Common myeloid progenitor, CD34-positive (primary cell): ENCODE data around the gene RNF31.

Source experiments
- CTCF ChIA-PET: fragments of 350-600 bp; sonication (Branson Sonifier 250); formaldehyde crosslinking; loops from one replicate; lab custom pipeline; 2021; ENCODE audit warnings: antibody characterized with exemption; lab: Charles Lee
- POLR2A ChIA-PET: fragments of 350-600 bp; sonication (Branson Sonifier 250); formaldehyde crosslinking; loops from one replicate; lab custom pipeline; 2021; ENCODE audit warnings: antibody characterized with exemption; lab: Charles Lee
- DNase-seq, 3 donors: peaks; one replicate each; pipeline versions ENCODE4 v3.0.0 to v3.0.0-alpha.2; 2013
- H3K27ac ChIP-seq, 2 experiments: 1 replicate in 1 of 2; 2 replicates in 1 of 2; pipeline ENCODE4 v1.7.0; 2013; ENCODE audit warnings: inconsistent platforms in 2 of 2, low read length in 2 of 2, mild to moderate bottlenecking in 2 of 2, low read depth in 1 of 2, moderate library complexity in 1 of 2; ENCODE audit not compliant: severe bottlenecking in 2 of 2, insufficient read depth in 1 of 2, poor library complexity in 1 of 2
- H3K27me3 ChIP-seq, 5 experiments: replicated peaks in 2 of 5; 1 replicate in 3 of 5; 2 replicates in 2 of 5; pipeline versions ENCODE4 v1.6.1 to v1.7.0; 2013; ENCODE audit warnings: low read length in 4 of 5, mild to moderate bottlenecking in 2 of 5, moderate library complexity in 2 of 5, inconsistent platforms in 1 of 5; ENCODE audit not compliant: insufficient read depth in 5 of 5, control insufficient read depth in 4 of 5
- H3K36me3 ChIP-seq, 4 experiments: 1 replicate in 2 of 4; 2 replicates in 2 of 4; pipeline versions ENCODE4 v1.6.1 to v1.7.0; 2013; ENCODE audit warnings: low read length in 3 of 4, control low read depth in 1 of 4, mild to moderate bottlenecking in 1 of 4; ENCODE audit not compliant: control insufficient read depth in 4 of 4, insufficient read depth in 4 of 4
- H3K4me1 ChIP-seq, 4 experiments: 1 replicate in 3 of 4; 2 replicates in 1 of 4; pipeline versions ENCODE4 v1.6.1 to v1.7.1; 2013; ENCODE audit warnings: low read length in 3 of 4, mild to moderate bottlenecking in 3 of 4, control low read depth in 1 of 4, inconsistent platforms in 1 of 4, moderate library complexity in 1 of 4; ENCODE audit not compliant: control insufficient read depth in 4 of 4, insufficient read depth in 4 of 4; ENCODE audit errors: control extremely low read depth in 1 of 4
- H3K4me3 ChIP-seq, 7 experiments: 1 replicate in 4 of 7; 2 replicates in 3 of 7; pipeline versions ENCODE4 v1.5.1 to v1.7.0; 2013; ENCODE audit warnings: mild to moderate bottlenecking in 7 of 7, low read length in 6 of 7, moderate library complexity in 6 of 7, inconsistent platforms in 2 of 7, low read depth in 2 of 7, control low read depth in 1 of 7; ENCODE audit not compliant: insufficient read depth in 4 of 7, control insufficient read depth in 1 of 7; ENCODE audit errors: extremely low read depth in 1 of 7
- H3K9me3 ChIP-seq, 5 experiments: 1 replicate in 4 of 5; 2 replicates in 1 of 5; pipeline versions ENCODE4 v1.6.1 to v1.7.1; 2013; ENCODE audit warnings: low read length in 4 of 5, mild to moderate bottlenecking in 2 of 5, inconsistent platforms in 1 of 5, low read depth in 1 of 5, moderate library complexity in 1 of 5; ENCODE audit not compliant: control insufficient read depth in 4 of 5, insufficient read depth in 2 of 5; ENCODE audit errors: control extremely low read depth in 1 of 5
- WGBS: methylation state at CpG from one replicate; pipeline ENCODE4 v1.1.5; 2013; ENCODE audit not compliant: insufficient coverage; 5-methylcytosine and 5-hydroxymethylcytosine counted together

Gene RNF31

DNA sequence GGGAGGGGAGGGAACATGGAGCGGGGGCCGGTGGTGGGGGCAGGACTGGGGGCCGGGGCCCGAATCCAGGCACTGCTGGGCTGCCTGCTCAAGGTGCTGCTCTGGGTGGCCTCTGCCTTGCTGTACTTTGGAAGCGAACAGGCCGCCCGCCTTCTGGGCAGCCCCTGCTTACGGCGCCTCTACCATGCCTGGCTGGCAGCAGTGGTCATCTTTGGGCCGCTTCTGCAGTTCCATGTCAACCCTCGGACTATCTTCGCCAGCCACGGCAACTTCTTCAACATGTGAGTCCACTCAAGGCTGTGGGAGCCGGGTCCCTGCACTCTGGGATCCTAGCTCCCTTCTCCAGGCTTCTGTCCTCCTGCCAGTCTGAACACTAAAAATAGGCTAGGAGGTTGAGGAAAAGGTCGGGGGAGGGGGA lies 15.7 kb upstream of the RNF31 start:
- no peak for DNase-seq
- 96% methylated on average over 10 of the region's 15 CpGs for WGBS
- Histone ChIP-seq H3K4me3 (no peak overlapping the region), H3K4me1 (peaks cover 0 to 28% (median 18%) of the 10 kb centered on the region in 4 experiments), H3K27ac (no peak overlapping the region), H3K9me3 (no peaks in the 10 kb centered on the region), H3K27me3 (no peaks in the 10 kb centered on the region), H3K36me3 (no peaks in the 10 kb centered on the region)
- CTCF ChIA-PET = interaction anchor here (2.6 to 5.7 kb wide), 3 partner anchors 9 to 29 kb away, joined by 9 to 46 read pairs (median 11); partner anchors contain the start of genes DCAF11, EMC9, IRF9 and NRL
- POLR2A ChIA-PET = no interaction called here

DNA sequence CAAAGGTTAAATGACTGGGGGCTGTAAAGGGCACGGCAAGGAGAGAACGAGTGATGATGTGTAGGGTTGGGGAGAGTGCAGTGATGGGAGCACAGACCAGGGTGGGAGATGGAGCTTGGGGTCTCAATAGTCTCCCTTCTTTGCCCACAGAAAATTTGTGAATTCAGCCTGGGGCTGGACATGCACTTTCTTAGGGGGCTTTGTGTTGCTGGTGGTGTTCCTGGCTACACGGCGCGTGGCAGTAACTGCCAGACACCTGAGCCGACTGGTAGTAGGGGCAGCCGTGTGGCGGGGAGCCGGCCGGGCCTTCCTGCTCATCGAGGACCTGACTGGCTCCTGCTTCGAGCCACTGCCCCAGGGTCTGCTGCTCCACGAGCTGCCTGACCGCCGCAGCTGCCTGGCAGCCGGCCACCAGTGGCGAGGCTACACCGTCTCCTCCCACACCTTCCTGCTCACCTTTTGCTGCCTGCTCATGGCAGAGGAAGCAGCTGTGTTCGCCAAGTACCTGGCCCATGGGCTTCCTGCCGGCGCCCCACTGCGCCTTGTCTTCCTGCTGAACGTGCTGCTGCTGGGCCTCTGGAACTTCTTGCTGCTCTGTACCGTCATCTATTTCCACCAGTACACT lies 15.1 kb upstream of the RNF31 start:
- H3K27ac ChIP-seq = no peak overlapping the region
- H3K27me3 ChIP-seq = no peaks in the 10 kb centered on the region
- H3K9me3 ChIP-seq = no peaks in the 10 kb centered on the region
- CTCF ChIA-PET = interaction anchor here (2.6 to 5.7 kb wide), 3 partner anchors 9 to 28 kb away, joined by 9 to 46 read pairs (median 11); partner anchors contain the start of genes DCAF11, EMC9, IRF9 and NRL
- 37% methylated on average over 22 of the region's 24 CpGs for WGBS
- POLR2A ChIA-PET = interaction anchor here (1.0 kb wide), 1 partner anchor 9 kb away, joined by 3 read pairs; the partner anchor contains the start of gene EMC9
- H3K4me3 ChIP-seq = peak overlapping the region in 1 of 7 experiments; percentile 26
- H3K4me1 ChIP-seq = peaks cover 0 to 34% (median 24%) of the 10 kb centered on the region in 4 experiments
- H3K36me3 ChIP-seq = peaks cover 0 to 2% (median under 1%) of the 10 kb centered on the region in 4 experiments
- DNase-seq = peak in 1 of 3 donors; percentile 33

DNA sequence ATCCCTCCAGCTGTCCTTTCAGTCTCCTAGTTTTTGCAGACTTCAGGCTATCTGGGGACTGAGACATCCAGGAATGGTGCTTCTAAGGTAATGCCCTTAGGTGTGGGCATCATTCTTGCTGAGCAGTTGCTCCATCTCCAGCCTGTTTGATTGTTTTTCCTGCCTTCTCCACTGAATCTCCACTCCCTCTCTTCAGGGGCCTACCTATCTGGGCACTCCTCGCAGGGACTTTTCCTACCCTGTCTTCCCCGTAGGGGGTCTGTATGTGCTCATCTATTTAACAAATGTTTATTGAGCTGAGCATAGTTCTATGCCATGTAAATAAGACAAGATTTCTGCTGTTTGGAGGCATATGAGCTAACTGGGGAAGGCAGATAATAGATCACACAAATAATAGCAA lies 14.3 kb upstream of the RNF31 start:
- Histone ChIP-seq H3K4me1 (peaks cover 0 to 41% (median 27%) of the 10 kb centered on the region in 4 experiments), H3K36me3 (peaks cover 0 to 10% (median 8%) of the 10 kb centered on the region in 4 experiments), H3K27ac (no peak overlapping the region), H3K27me3 (no peaks in the 10 kb centered on the region), H3K9me3 (no peaks in the 10 kb centered on the region), H3K4me3 (no peak overlapping the region)
- no peak for DNase-seq
- CTCF ChIA-PET = interaction anchor here (1.2 to 5.7 kb wide), 4 partner anchors 8 to 27 kb away, joined by 3 to 46 read pairs (median 10); partner anchors contain the start of genes DCAF11, EMC9, IRF9 and NRL
- WGBS = no CpG with 5 or more reads among the region's 2 CpGs
- POLR2A ChIA-PET = interaction anchor here (1.0 kb wide), 1 partner anchor 8 kb away, joined by 3 read pairs; the partner anchor contains the start of gene EMC9

DNA sequence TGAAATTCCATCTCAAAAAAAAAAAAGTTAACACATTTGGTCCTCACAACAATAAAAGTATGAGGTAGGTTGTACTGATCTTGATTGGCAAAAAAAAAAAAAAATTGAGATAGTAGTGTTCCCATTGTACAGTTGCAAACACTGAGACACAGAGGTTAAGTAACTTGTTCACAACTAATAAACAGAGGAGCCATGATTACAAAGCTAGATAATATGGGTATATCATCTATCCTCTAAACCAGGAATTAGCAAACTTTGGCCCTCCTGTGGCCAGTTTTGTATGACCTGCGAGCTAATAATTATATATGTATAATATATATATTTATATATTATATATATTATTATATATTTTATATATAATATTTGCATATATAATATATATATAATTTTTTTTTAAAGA lies 13.6 kb upstream of the RNF31 start:
- no peaks in the 10 kb centered on the region for H3K9me3 ChIP-seq
- ChIA-PET POLR2A (interaction anchor here (0.9 kb wide), 1 partner anchor 12 kb away, joined by 3 read pairs; no protein-coding TSS in a partner anchor), CTCF (interaction anchor here (1.2 to 5.7 kb wide), 5 partner anchors 7 to 27 kb away, joined by 3 to 46 read pairs (median 9); partner anchors contain the start of genes DCAF11, EMC9, IRF9 and NRL)
- DNase-seq = peak in 1 of 3 donors; percentile 39
- peaks cover 5 to 17% (median 14%) of the 10 kb centered on the region in 4 experiments for H3K36me3 ChIP-seq
- no peak overlapping the region for H3K4me3 ChIP-seq
- H3K27ac ChIP-seq = no peak overlapping the region
- WGBS = no CpG with 5 or more reads among the region's 1 CpG
- no peaks in the 10 kb centered on the region for H3K27me3 ChIP-seq
- peaks cover 0 to 41% (median 27%) of the 10 kb centered on the region in 4 experiments for H3K4me1 ChIP-seq

DNA sequence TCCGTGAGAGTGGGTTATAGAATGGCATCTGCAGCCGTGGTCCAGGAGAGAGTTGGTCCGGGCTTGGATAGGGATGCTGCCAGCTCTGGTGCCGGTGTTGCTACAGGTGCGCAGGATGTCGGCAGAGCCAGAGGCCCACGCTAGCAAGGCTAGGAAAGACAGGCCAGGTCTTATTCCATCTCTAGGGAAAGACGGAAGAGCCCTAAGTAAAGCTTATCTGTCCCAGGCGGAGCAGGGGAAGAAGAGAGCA lies 11.8 kb upstream of the RNF31 start:
- DNase-seq = peak in 1 of 3 donors; percentile 23
- WGBS = 11% methylated on average over 9 of the region's 9 CpGs
- Histone ChIP-seq H3K4me1 (peaks cover 2 to 54% (median 35%) of the 10 kb centered on the region in 4 experiments), H3K9me3 (no peaks in the 10 kb centered on the region), H3K27me3 (no peaks in the 10 kb centered on the region), H3K27ac (peak overlapping the region in 1 of 2 experiments; percentile 68), H3K36me3 (peaks cover 5 to 27% (median 16%) of the 10 kb centered on the region in 4 experiments), H3K4me3 (peak overlapping the region; percentile 52 to 96 (median 87))
- ChIA-PET CTCF (interaction anchor here (0.7 to 6.4 kb wide), 9 partner anchors 11 to 77 kb away, joined by 3 to 61 read pairs (median 5); partner anchors contain the start of genes DCAF11, IRF9, NRL and PSME2), POLR2A (interaction anchor here (0.7 to 1.5 kb wide), 4 partner anchors 12 to 26 kb away, joined by 3 to 10 read pairs (median 3); partner anchors contain the start of genes DCAF11, NRL and RNF31)

DNA sequence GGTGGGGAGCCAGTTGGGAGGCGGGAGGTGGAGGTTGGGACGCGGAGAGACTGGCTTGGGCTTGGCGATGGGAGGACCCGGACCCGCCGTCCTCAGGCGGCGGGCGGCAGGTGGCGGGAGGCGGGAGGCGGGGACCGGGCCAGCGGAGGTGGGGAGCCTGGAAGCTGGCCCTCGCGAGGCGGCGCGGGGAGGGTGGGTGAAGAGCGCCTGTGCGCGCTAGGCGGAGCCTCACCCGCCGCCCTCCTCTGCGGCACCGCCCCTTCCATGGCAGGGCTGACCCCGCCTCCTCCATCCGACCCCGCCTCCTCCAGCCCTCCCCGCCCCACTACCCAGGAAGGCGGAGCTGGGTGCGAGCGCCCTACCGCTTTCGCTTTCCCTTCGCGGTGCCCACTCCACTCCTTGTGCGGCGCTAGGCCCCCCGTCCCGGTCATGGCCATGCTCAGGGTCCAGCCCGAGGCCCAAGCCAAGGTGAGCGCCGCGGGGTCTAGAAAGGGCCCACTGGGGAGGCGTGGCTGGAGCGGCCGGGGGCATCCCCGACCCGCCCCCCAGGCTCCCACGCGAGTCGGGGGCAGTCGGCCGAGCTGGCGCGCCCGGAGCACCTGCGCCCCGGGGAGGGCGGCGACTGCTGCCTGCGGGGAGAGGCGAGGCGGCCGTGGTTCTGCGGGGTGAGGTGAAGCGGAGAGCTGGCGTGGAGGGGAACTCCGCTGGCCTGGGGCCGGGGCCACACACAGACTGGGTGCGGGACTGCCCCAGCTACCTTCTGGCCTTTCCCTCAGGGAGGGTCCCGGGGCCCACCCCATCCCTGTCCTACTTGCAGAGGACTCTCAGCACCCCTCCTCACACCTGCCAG lies 11.2 kb upstream of the RNF31 start, which contains the start of gene PSME1:
Gene PSME1 (plus strand): TSS at position 361 of the 850 bp plus-strand sequence. CDS start 69 bp downstream, at position 430.
- ChIA-PET CTCF (interaction anchor here (0.7 to 6.4 kb wide), 10 partner anchors 11 to 78 kb away, joined by 3 to 61 read pairs (median 6); partner anchors contain the start of genes DCAF11, IRF9, NRL and PSME2), POLR2A (interaction anchor here (0.7 to 1.5 kb wide), 5 partner anchors 11 to 26 kb away, joined by 3 to 10 read pairs (median 3); partner anchors contain the start of genes DCAF11, NRL, PSME2 and RNF31)
- H3K27me3 ChIP-seq = no peaks in the 10 kb centered on the region
- peak; percentile 88 to 95 (median 94) for DNase-seq
- under 1% methylated on average over 36 of the region's 75 CpGs for WGBS
- H3K27ac ChIP-seq = peak within 1 kb of the TSS; percentile 58 to 83
- H3K4me3 ChIP-seq = peak within 1 kb of the TSS; percentile 71 to 96 (median 87)
- peaks cover 2 to 56% (median 36%) of the 10 kb centered on the region in 4 experiments for H3K4me1 ChIP-seq
- no peaks in the 10 kb centered on the region for H3K9me3 ChIP-seq
- peaks cover 5 to 27% (median 16%) of the 10 kb centered on the region in 4 experiments for H3K36me3 ChIP-seq
